GM18907 (cell line): Measurements from ENCODE around the gene GSE1.

ENCODE experiments used
- ATAC-seq: cut with Tn5 transposase; IDR thresholded peaks from one replicate; pipeline ENCODE4 v1.9.1; 2021; ENCODE audit warnings: mild to moderate bottlenecking, moderate library complexity; ENCODE audit not compliant: unreplicated experiment

GSE1 gene

GRCh38 chr16:85696781-85697180 lies 83.7 kb downstream of the GSE1 start:
- ATAC-seq, result no peak

- ATAC-seq, result no peak
Measured at GRCh38 chr16:85697431-85697830, 84.3 kb downstream of the GSE1 start.

GRCh38 chr16:85698459-85698891 lies 85.4 kb downstream of the GSE1 start:
- ATAC-seq, result no peak

- ATAC-seq, result no peak
Measured at GRCh38 chr16:85698935-85699558, 85.9 kb downstream of the GSE1 start.

- no peak for ATAC-seq
Measured at GRCh38 chr16:85699628-85700027, 86.5 kb downstream of the GSE1 start.

GRCh38 chr16:85704011-85704410 lies 90.9 kb downstream of the GSE1 start:
- no peak for ATAC-seq

GRCh38 chr16:85704900-85705846 lies 92.1 kb downstream of the GSE1 start:
- no peak for ATAC-seq

- no peak for ATAC-seq
Measured at GRCh38 chr16:85706449-85707034, 93.4 kb downstream of the GSE1 start.

- no peak for ATAC-seq
Measured at GRCh38 chr16:85707528-85708095, 94.5 kb downstream of the GSE1 start.

GRCh38 chr16:85708338-85708737 lies 95.2 kb downstream of the GSE1 start:
- ATAC-seq, result no peak

- no peak for ATAC-seq
Measured at GRCh38 chr16:85709766-85710585, 96.9 kb downstream of the GSE1 start.

GRCh38 chr16:85710732-85711131 lies 97.6 kb downstream of the GSE1 start:
- ATAC-seq, result no peak

GRCh38 chr16:85711982-85712587 lies 99.0 kb downstream of the GSE1 start:
- no peak for ATAC-seq

GRCh38 chr16:85712801-85713200 lies 99.7 kb downstream of the GSE1 start:
- ATAC-seq, result no peak

GRCh38 chr16:85715169-85716021 lies 102.3 kb downstream of the GSE1 start:
- no peak for ATAC-seq

- no peak for ATAC-seq
Measured at GRCh38 chr16:85716022-85716679, 103.0 kb downstream of the GSE1 start.

GRCh38 chr16:85716680-85717038 lies 103.5 kb downstream of the GSE1 start:
- no peak for ATAC-seq

- ATAC-seq, result no peak
Measured at GRCh38 chr16:85717393-85718152, 104.5 kb downstream of the GSE1 start.
